ENCODE data around the gene LCT. TPM values are rescaled to one million over a fixed set of nuclear protein-coding genes. Genes with fewer than 3 reads are reported as not detected.

The LCT gene
- polyA plus RNA-seq, 1 of the 3 experiments (the other 2 are of a cell fraction) = not detected

GRCh38 chr2:135829378-135830135, 7.4 kb downstream of the LCT start:
- POLR2A ChIA-PET = no interaction called here
- CTCF ChIA-PET = no interaction called here

GRCh38 chr2:135826544-135826943, 10.4 kb downstream of the LCT start:
- no peak overlapping the region for H2AFZ ChIP-seq (ENCODE audit: low read depth)
- TF ChIP-seq YY1 (IDR thresholded peaks at IDR 0.05; ENCODE audit: low read depth) (no peak), USF2 (IDR thresholded peaks at IDR 0.05; ENCODE audit: borderline replicate concordance, low read depth, low read length) (no peak), RAD21 (IDR thresholded peaks at IDR 0.05; ENCODE audit: low read length) (no peak), RCOR1 (IDR thresholded peaks at IDR 0.05; ENCODE audit: low read length) (no peak)
- ChIA-PET POLR2A (no interaction called here), CTCF (interaction anchor here (0.7 kb wide), 1 partner anchor 29 kb away, joined by 3 read pairs; no protein-coding TSS in a partner anchor)
- H3K27ac ChIP-seq (ENCODE audit: low read depth in 2 of 2, low read length in 1 of 2) = no peak overlapping the region
- no peaks in the 10 kb centered on the region for H3K9me3 ChIP-seq
- H3K79me2 ChIP-seq (ENCODE audit: insufficient read depth) = no peaks in the 10 kb centered on the region
- no peaks in the 10 kb centered on the region for H3K36me3 ChIP-seq (replicated peaks in 1 of 2; ENCODE audit: control insufficient read depth in 1 of 2, insufficient read depth in 2 of 2, low read length in 1 of 2)
- no peaks in the 10 kb centered on the region for H3K9me2 ChIP-seq
- no peaks in the 10 kb centered on the region; a peak in 1 of 4 replicates for H3K4me1 ChIP-seq (ENCODE audit: control insufficient read depth in 1 of 2, insufficient read depth in 2 of 2, low read depth in 1 of 2, low read length in 1 of 2)
- no peak for DNase-seq
- H4K20me1 ChIP-seq (ENCODE audit: insufficient read depth) = no peaks in the 10 kb centered on the region
- no peak overlapping the region for H3K4me2 ChIP-seq
- 85% methylated on average over 5 of the region's 6 CpGs for WGBS (ENCODE audit: low lambda C conversion rate)
- H3K27me3 ChIP-seq (ENCODE audit: insufficient read depth) = no peaks in the 10 kb centered on the region
- H3F3A ChIP-seq (replicated peaks; ENCODE audit: insufficient read depth) = no peaks in the 10 kb centered on the region
- no peak overlapping the region for H3K4me3 ChIP-seq (ENCODE audit: low read depth in 2 of 2, low read length in 1 of 2)
- H3K9ac ChIP-seq = no peak overlapping the region

More at GRCh38 chr2:135829378-135830135, 7.4 kb downstream of the LCT start:
- H3K4me2 ChIP-seq = no peak overlapping the region
- H3K9ac ChIP-seq = no peak overlapping the region
- WGBS (ENCODE audit: low lambda C conversion rate) = 86% methylated on average over 13 of the region's 13 CpGs
- H2AFZ ChIP-seq (ENCODE audit: low read depth) = no peak overlapping the region
- no peak for DNase-seq
- no peaks in the 10 kb centered on the region for H4K20me1 ChIP-seq (ENCODE audit: insufficient read depth)
- H3K27me3 ChIP-seq (ENCODE audit: insufficient read depth) = no peaks in the 10 kb centered on the region
- no peaks in the 10 kb centered on the region for H3K36me3 ChIP-seq (replicated peaks in 1 of 2; ENCODE audit: control insufficient read depth in 1 of 2, insufficient read depth in 2 of 2, low read length in 1 of 2)
- H3F3A ChIP-seq (replicated peaks; ENCODE audit: insufficient read depth) = no peaks in the 10 kb centered on the region
- H3K79me2 ChIP-seq (ENCODE audit: insufficient read depth) = no peaks in the 10 kb centered on the region
- H3K4me1 ChIP-seq (ENCODE audit: control insufficient read depth in 1 of 2, insufficient read depth in 2 of 2, low read depth in 1 of 2, low read length in 1 of 2) = no peaks in the 10 kb centered on the region; a peak in 1 of 4 replicates
- H3K4me3 ChIP-seq (ENCODE audit: low read depth in 2 of 2, low read length in 1 of 2) = no peak overlapping the region
- no peaks in the 10 kb centered on the region for H3K9me3 ChIP-seq
- TF ChIP-seq TCF12 (IDR thresholded peaks at IDR 0.05) (no peak), PBX3 (IDR thresholded peaks at IDR 0.05) (no peak), SMC3 (IDR thresholded peaks at IDR 0.05; ENCODE audit: low read depth, low read length) (no peak), ZBTB33 (IDR thresholded peaks at IDR 0.05; ENCODE audit: borderline replicate concordance, low read depth) (no peak), ELF1 (IDR thresholded peaks at IDR 0.05) (no peak)
- H3K27ac ChIP-seq (ENCODE audit: low read depth in 2 of 2, low read length in 1 of 2) = no peak overlapping the region
- H3K9me2 ChIP-seq = no peaks in the 10 kb centered on the region

Measured in SK-N-SH (cell line).